Large intestine (tissue), 3 donors: ENCODE results near the gene PIH1D1. TPM values are rescaled to one million over a fixed set of nuclear protein-coding genes. Genes with fewer than 3 reads are reported as not detected.
"Not testable (repeated sequence)": the region's sequence is repeated elsewhere in the genome, so short reads cannot be mapped to it uniquely, and the experiment has no call there.

Experiments used
- DNase-seq, 2 donors: peaks; one replicate each; pipeline versions ENCODE4 v3.0.0 to v3.0.0-alpha.2; 2013
- H3K27ac ChIP-seq: one replicate; pipeline ENCODE4 v1.5.1; 2013; ENCODE audit warnings: low read length
- H3K27me3 ChIP-seq: 2 replicates; pipeline ENCODE4 v1.6.1; 2013; ENCODE audit warnings: low read length; ENCODE audit not compliant: control insufficient read depth, insufficient read depth
- H3K36me3 ChIP-seq: 2 replicates; pipeline ENCODE4 v1.6.1; 2013; ENCODE audit warnings: low read length; ENCODE audit not compliant: control insufficient read depth, insufficient read depth
- H3K4me1 ChIP-seq: one replicate; pipeline ENCODE4 v1.6.1; 2013; ENCODE audit warnings: low read length; ENCODE audit not compliant: control insufficient read depth, insufficient read depth
- H3K4me3 ChIP-seq: one replicate; pipeline ENCODE4 v1.5.1; 2013; ENCODE audit warnings: low read length
- H3K9me3 ChIP-seq: one replicate; pipeline ENCODE4 v1.6.1; 2013; ENCODE audit warnings: mild to moderate bottlenecking, low read depth, low read length, moderate library complexity; ENCODE audit not compliant: control insufficient read depth
- WGBS: methylation state at CpG from one replicate; pipeline ENCODE4 v1.1.5; 2013; ENCODE audit warnings: low lambda C conversion rate; ENCODE audit not compliant: insufficient coverage; 5-methylcytosine and 5-hydroxymethylcytosine counted together
- polyA plus RNA-seq: library from polyadenylated mRNA; unstranded; fragments of 120-200 nt; gene quantifications from one replicate; pipeline ENCODE4 v1.2.1, GENCODE V29; 2013

The PIH1D1 gene
- polyA plus RNA-seq, 1 donor = 80.8 TPM

- peaks cover 6% of the 10 kb centered on the region for H3K9me3 ChIP-seq
- no CpG with 5 or more reads among the region's 5 CpGs for WGBS
- no peaks in the 10 kb centered on the region for H3K27me3 ChIP-seq
- no peak overlapping the region for H3K4me3 ChIP-seq
- peaks cover 29% of the 10 kb centered on the region for H3K36me3 ChIP-seq
- DNase-seq = no peak
- no peak overlapping the region for H3K27ac ChIP-seq
- H3K4me1 ChIP-seq = peaks cover 5% of the 10 kb centered on the region
These were observed 6.9 kb upstream of the PIH1D1 start for GRCh38 chr19:49458567-49458903.

DNA sequence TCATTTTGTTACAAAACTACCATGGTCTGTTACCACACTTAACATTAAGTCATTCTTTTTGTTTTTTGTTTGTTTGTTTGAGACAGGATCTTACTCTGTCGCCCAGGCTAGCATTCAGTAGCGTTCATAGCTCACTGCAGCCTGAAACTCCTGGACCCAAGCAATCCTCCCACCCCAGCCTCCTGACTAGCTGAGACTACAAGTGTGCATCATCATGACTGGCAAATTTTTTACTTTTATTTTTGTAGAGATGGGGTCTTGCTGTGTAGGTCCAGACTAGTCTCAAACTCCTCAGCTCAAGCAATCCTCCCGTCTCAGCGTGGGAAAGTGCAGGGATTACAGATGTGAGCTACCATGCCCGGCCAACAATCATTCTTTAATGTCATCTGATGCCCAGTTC lies 4.7 kb upstream of the PIH1D1 start:
- Histone ChIP-seq H3K9me3 (peaks cover 3% of the 10 kb centered on the region), H3K36me3 (peaks cover 20% of the 10 kb centered on the region), H3K27me3 (no peaks in the 10 kb centered on the region), H3K27ac (peak overlapping the region; percentile 55), H3K4me1 (peaks cover 9% of the 10 kb centered on the region), H3K4me3 (no peak overlapping the region)
- WGBS = no CpG with 5 or more reads among the region's 5 CpGs
- no peak for DNase-seq

GRCh38 chr19:49455773-49456172 lies 4.2 kb upstream of the PIH1D1 start:
- peak; percentile 21 to 39 for DNase-seq
- Histone ChIP-seq H3K4me3 (no peak overlapping the region), H3K36me3 (peaks cover 19% of the 10 kb centered on the region), H3K9me3 (peaks cover 2% of the 10 kb centered on the region), H3K27me3 (no peaks in the 10 kb centered on the region), H3K27ac (peak overlapping the region; percentile 25), H3K4me1 (peaks cover 9% of the 10 kb centered on the region)
- 69% methylated on average over 2 of the region's 5 CpGs for WGBS

DNA sequence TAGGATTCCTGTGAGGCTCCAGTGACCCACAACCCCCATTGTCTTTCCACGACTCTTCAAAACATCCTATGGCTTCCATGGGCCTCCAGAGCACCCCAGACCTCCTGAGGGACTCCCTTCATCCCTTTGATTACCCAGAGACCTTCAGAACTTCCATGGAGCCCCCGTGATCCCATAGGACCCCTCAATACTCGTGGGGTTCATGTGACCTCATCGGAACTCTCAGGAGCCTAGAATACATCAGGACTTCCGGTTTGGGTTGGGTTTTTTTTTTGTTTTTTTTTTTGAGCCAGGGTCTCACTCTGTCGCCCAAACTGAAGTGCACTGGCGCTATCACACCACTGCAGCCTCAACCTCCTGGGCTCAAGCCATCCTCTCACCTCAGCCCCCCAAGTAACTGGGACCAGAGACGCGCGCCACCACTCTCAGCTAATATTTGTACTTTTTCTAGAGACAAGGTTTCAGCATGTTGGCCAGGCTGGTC lies 2.2 kb upstream of the PIH1D1 start:
- Histone ChIP-seq H3K27me3 (no peaks in the 10 kb centered on the region), H3K4me1 (peaks cover 9% of the 10 kb centered on the region), H3K36me3 (peaks cover 8% of the 10 kb centered on the region), H3K9me3 (peaks cover 2% of the 10 kb centered on the region), H3K4me3 (peak overlapping the region; percentile 66), H3K27ac (peak overlapping the region; percentile 88)
- DNase-seq = no peak
- WGBS = no CpG with 5 or more reads among the region's 10 CpGs

- Histone ChIP-seq H3K27ac (peak within 1 kb of the TSS; percentile 88), H3K4me1 (peaks cover 9% of the 10 kb centered on the region), H3K36me3 (peaks cover 8% of the 10 kb centered on the region), H3K27me3 (no peaks in the 10 kb centered on the region), H3K4me3 (peak within 1 kb of the TSS; percentile 66), H3K9me3 (peaks cover 2% of the 10 kb centered on the region)
- no CpG with 5 or more reads among the region's 66 CpGs for WGBS
- DNase-seq = peak; percentile 98 to 99
These were observed 1.6 kb upstream of the PIH1D1 start, which contains the start of gene ALDH16A1 for GRCh38 chr19:49453013-49453756. ALDH16A1 (plus strand) TSS chr19:49453225; CDS start chr19:49453332, 107 bp downstream.

DNA sequence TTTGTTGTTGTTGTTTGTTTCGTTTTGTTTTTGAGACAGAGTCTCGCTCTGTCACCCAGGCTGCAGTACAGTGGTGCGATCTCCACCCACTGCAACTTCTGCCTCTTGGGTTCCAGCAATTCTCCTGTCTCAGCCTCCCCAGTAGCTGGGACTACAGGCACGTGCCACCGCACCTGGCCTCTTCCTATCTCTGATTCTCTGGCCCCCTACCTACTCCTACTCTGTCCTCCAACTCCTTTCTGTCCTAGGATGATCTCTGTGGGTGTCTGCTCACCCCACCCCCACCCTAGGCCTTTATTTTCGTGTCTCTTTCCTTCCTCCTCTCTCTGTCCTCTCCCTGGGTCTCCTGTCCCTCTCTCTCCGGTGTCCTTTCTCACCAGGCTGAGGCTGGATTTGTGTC lies 1.2 kb downstream of the PIH1D1 start:
- no CpG with 5 or more reads among the region's 7 CpGs for WGBS
- H3K27me3 ChIP-seq = no peaks in the 10 kb centered on the region
- H3K4me1 ChIP-seq = peaks cover 9% of the 10 kb centered on the region
- no peak overlapping the region for H3K27ac ChIP-seq
- peak overlapping the region; percentile 95 for H3K4me3 ChIP-seq
- peaks cover 2% of the 10 kb centered on the region for H3K9me3 ChIP-seq
- DNase-seq = no peak
- peaks cover 20% of the 10 kb centered on the region for H3K36me3 ChIP-seq

DNA sequence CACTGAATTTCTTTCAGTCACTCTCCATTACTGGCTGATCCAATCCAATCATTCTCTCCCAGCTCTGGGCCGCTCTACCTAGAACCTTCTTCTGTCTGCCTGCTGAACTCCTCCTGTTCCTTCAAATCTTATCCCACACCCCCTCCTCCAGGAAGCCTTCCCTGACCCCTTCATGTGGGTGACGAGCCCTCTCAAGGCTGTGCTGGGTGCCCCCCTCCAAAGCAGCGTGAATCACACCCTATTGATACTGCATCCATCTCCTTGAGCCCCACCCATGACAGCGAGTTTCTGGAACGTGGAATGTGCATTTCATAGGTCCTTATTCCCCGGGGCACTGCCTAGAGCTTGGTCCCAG lies 3.2 kb downstream of the PIH1D1 start:
- 100% methylated on average over 1 of the region's 6 CpGs for WGBS

GRCh38 chr19:49447485-49448431 lies 3.9 kb downstream of the PIH1D1 start:
- H3K9me3 ChIP-seq = no peaks in the 10 kb centered on the region
- H3K27me3 ChIP-seq = peaks cover 2% of the 10 kb centered on the region
- H3K4me3 ChIP-seq = no peak overlapping the region
- WGBS = 67% methylated on average over 1 of the region's 32 CpGs
- H3K36me3 ChIP-seq = peaks cover 20% of the 10 kb centered on the region
- no peak overlapping the region for H3K27ac ChIP-seq
- H3K4me1 ChIP-seq = peaks cover 3% of the 10 kb centered on the region
- no peak for DNase-seq

More for the DNA sequence above, 3.2 kb downstream of the PIH1D1 start:
- H3K27ac ChIP-seq = no peak overlapping the region
- no peak overlapping the region for H3K4me3 ChIP-seq
- H3K27me3 ChIP-seq = no peaks in the 10 kb centered on the region
- DNase-seq = no peak
- H3K9me3 ChIP-seq = peaks cover 2% of the 10 kb centered on the region
- H3K4me1 ChIP-seq = peaks cover 4% of the 10 kb centered on the region
- H3K36me3 ChIP-seq = peaks cover 20% of the 10 kb centered on the region

DNA sequence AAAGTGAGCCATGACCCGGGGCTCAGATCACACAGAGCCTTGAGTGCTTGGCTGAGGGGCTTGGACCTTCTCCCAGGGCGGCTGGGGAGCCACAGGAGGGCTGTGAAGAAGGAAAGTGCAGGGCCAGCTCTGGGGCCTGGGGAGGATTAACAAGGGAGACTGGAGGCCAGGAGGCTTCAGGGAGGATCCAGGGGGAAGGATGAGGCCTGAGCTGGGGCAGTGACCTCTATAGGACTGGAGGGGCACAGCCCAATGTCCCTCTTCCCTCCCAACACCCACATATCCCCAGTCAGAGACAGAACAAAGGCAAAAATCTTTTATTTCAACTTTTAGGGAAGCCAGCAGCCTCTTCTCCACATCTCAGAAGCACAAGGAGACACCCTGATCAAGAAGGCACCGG lies 5.6 kb downstream of the PIH1D1 start:
- DNase-seq = no peak
- H3K27me3 ChIP-seq = peaks cover 16% of the 10 kb centered on the region
- no peaks in the 10 kb centered on the region for H3K9me3 ChIP-seq
- H3K4me1 ChIP-seq = peaks cover 2% of the 10 kb centered on the region
- H3K4me3 ChIP-seq = no peak overlapping the region
- peaks cover 20% of the 10 kb centered on the region for H3K36me3 ChIP-seq
- no peak overlapping the region for H3K27ac ChIP-seq
- no CpG with 5 or more reads among the region's 3 CpGs for WGBS

DNA sequence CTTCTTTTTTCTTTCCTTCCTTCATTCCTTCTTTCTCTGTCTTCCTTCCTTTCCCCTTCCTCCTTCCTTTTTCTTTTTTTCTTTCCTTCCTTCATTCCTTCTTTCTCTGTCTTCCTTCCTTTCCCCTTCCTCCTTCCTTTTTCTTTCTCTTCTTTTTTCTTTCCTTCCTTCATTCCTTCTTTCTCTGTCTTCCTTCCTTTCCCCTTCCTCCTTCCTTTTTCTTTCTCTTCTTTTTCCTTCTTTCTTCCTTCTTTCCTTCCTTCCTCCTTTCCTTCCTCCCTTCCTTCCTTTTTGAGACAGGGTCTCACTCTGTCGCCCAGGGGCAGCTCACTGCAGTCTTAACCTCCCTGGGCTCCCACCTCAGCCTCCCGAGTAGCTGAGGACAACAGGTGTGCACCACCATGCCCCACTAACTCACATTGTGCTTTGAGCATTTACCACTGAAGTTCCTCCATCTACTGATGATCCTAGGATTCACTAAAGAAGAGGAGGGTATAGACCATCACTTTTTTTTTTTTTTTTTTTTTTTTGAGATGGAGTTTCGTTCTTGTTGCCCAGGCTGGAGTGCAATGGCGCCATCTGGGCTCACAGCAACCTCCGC lies 7.4 kb downstream of the PIH1D1 start:
- 29% methylated on average over 1 of the region's 5 CpGs for WGBS
- H3K9me3 ChIP-seq, H3K27ac ChIP-seq: not testable (repeated sequence)

More for the DNA sequence above, 7.4 kb downstream of the PIH1D1 start:
- not testable (repeated sequence) for H3K4me3 ChIP-seq, H3K4me1 ChIP-seq, DNase-seq
- Histone ChIP-seq H3K27me3 (peaks cover 34% of the 10 kb centered on the region), H3K36me3 (peaks cover 18% of the 10 kb centered on the region)
